Mesenchymal stem cell (in vitro differentiated cells and primary cell): ENCODE measurements around the gene FOXA3.
A peak's percentile ranks its signal among the peaks of the same experiment; 100 is the strongest.

Experiments used
- DNase-seq: peaks from one replicate; pipeline ENCODE4 v3.0.0-alpha.2; 2013
- H2AFZ ChIP-seq: one replicate; pipeline ENCODE4 v1.6.1; 2013; ENCODE audit warnings: low read depth, mild to moderate bottlenecking, control low read depth, inconsistent platforms, low read length, moderate library complexity
- H2AK5ac ChIP-seq: 2 replicates; pipeline ENCODE4 v1.6.1; 2013; ENCODE audit warnings: low read length, moderate library complexity, mild to moderate bottlenecking, inconsistent platforms; ENCODE audit not compliant: severe bottlenecking
- H2BK120ac ChIP-seq: one replicate; pipeline ENCODE4 v1.6.1; 2013; ENCODE audit warnings: low read depth, mild to moderate bottlenecking, inconsistent platforms, low read length, moderate library complexity
- H2BK12ac ChIP-seq, 2 experiments: one replicate each; pipeline ENCODE4 v1.6.1; 2013; ENCODE audit warnings: inconsistent platforms in 2 of 2, low read length in 2 of 2, mild to moderate bottlenecking in 2 of 2, moderate library complexity in 2 of 2, control low read depth in 1 of 2
- H2BK15ac ChIP-seq: one replicate; pipeline ENCODE4 v1.6.1; 2013; ENCODE audit warnings: mild to moderate bottlenecking, low read depth, inconsistent platforms; ENCODE audit not compliant: poor library complexity, severe bottlenecking
- H2BK5ac ChIP-seq: 2 replicates; pipeline ENCODE4 v1.6.1; 2013; ENCODE audit warnings: low read depth, mild to moderate bottlenecking, low read length, control low read depth, inconsistent platforms; ENCODE audit not compliant: poor library complexity, severe bottlenecking
- H3K14ac ChIP-seq, 2 experiments: one replicate each; pipeline ENCODE4 v1.6.1; 2013; ENCODE audit warnings: inconsistent platforms in 2 of 2, low read length in 2 of 2, control low read depth in 1 of 2, mild to moderate bottlenecking in 1 of 2, moderate library complexity in 1 of 2
- H3K18ac ChIP-seq, 2 experiments: one replicate each; pipeline ENCODE4 v1.6.1; 2013; ENCODE audit warnings: inconsistent platforms in 2 of 2, low read length in 2 of 2, control low read depth in 1 of 2, low read depth in 1 of 2, mild to moderate bottlenecking in 1 of 2
- H3K23ac ChIP-seq, 2 experiments: one replicate each; pipeline ENCODE4 v1.6.1; 2013; ENCODE audit warnings: inconsistent platforms in 2 of 2, low read length in 2 of 2, mild to moderate bottlenecking in 2 of 2, moderate library complexity in 2 of 2, control low read depth in 1 of 2
- H3K27ac ChIP-seq: 2 replicates; pipeline ENCODE4 v1.5.1; 2013; ENCODE audit warnings: mild to moderate bottlenecking, moderate library complexity, low read length, control low read depth, inconsistent platforms; ENCODE audit not compliant: poor library complexity, severe bottlenecking
- H3K27me3 ChIP-seq, 2 experiments: 2 replicates each; pipeline versions ENCODE4 v1.6.1 to v1.7.0; 2013; ENCODE audit warnings: low read length in 2 of 2, mild to moderate bottlenecking in 2 of 2, moderate library complexity in 2 of 2, control low read depth in 1 of 2, inconsistent platforms in 1 of 2; ENCODE audit not compliant: control insufficient read depth in 1 of 2, insufficient read depth in 1 of 2
- H3K36me3 ChIP-seq, 2 experiments: 2 replicates each; pipeline versions ENCODE4 v1.6.1 to v1.7.0; 2013; ENCODE audit warnings: low read length in 2 of 2, control low read depth in 1 of 2, inconsistent platforms in 1 of 2, low read depth in 1 of 2, mild to moderate bottlenecking in 1 of 2; ENCODE audit not compliant: insufficient read depth in 2 of 2, control insufficient read depth in 1 of 2
- H3K4ac ChIP-seq, 2 experiments: one replicate each; pipeline ENCODE4 v1.6.1; 2013; ENCODE audit warnings: inconsistent platforms in 2 of 2, low read length in 2 of 2, mild to moderate bottlenecking in 2 of 2, moderate library complexity in 2 of 2, control low read depth in 1 of 2, low read depth in 1 of 2
- H3K4me1 ChIP-seq: 2 replicates; pipeline ENCODE4 v1.6.1; 2013; ENCODE audit warnings: low read depth, low read length, control low read depth; ENCODE audit not compliant: control insufficient read depth, insufficient read depth
- H3K4me2 ChIP-seq: 2 replicates; pipeline ENCODE4 v1.6.1; 2013; ENCODE audit warnings: low read length, mild to moderate bottlenecking, inconsistent platforms; ENCODE audit not compliant: poor library complexity, severe bottlenecking
- H3K4me3 ChIP-seq, 2 experiments: 2 replicates each; pipeline versions ENCODE4 v1.5.1 to v1.7.0; 2013; ENCODE audit warnings: low read length in 2 of 2, mild to moderate bottlenecking in 2 of 2, control low read depth in 1 of 2, low read depth in 1 of 2; ENCODE audit not compliant: insufficient read depth in 1 of 2
- H3K79me1 ChIP-seq: replicated peaks from 2 replicates; pipeline ENCODE4 v1.6.1; 2013; ENCODE audit warnings: mild to moderate bottlenecking, control low read depth, low read length, inconsistent platforms; ENCODE audit not compliant: poor library complexity, severe bottlenecking
- H3K9ac ChIP-seq: 2 replicates; pipeline ENCODE4 v1.7.0; 2013; ENCODE audit warnings: mild to moderate bottlenecking, low read length, moderate library complexity
- H3K9me3 ChIP-seq: 2 replicates; pipeline ENCODE4 v1.7.0; 2013; ENCODE audit warnings: mild to moderate bottlenecking, low read length; ENCODE audit not compliant: control insufficient read depth
- H4K8ac ChIP-seq: one replicate; pipeline ENCODE4 v1.6.1; 2013; ENCODE audit warnings: inconsistent platforms, mild to moderate bottlenecking, low read length, moderate library complexity
- H4K91ac ChIP-seq: one replicate; pipeline ENCODE4 v1.6.1; 2013; ENCODE audit warnings: mild to moderate bottlenecking, low read length, inconsistent platforms
- WGBS: methylation state at CpG from one replicate; pipeline ENCODE4 v1.1.7; 2013; ENCODE audit warnings: mixed read lengths; 5-methylcytosine and 5-hydroxymethylcytosine counted together

FOXA3 gene

DNA sequence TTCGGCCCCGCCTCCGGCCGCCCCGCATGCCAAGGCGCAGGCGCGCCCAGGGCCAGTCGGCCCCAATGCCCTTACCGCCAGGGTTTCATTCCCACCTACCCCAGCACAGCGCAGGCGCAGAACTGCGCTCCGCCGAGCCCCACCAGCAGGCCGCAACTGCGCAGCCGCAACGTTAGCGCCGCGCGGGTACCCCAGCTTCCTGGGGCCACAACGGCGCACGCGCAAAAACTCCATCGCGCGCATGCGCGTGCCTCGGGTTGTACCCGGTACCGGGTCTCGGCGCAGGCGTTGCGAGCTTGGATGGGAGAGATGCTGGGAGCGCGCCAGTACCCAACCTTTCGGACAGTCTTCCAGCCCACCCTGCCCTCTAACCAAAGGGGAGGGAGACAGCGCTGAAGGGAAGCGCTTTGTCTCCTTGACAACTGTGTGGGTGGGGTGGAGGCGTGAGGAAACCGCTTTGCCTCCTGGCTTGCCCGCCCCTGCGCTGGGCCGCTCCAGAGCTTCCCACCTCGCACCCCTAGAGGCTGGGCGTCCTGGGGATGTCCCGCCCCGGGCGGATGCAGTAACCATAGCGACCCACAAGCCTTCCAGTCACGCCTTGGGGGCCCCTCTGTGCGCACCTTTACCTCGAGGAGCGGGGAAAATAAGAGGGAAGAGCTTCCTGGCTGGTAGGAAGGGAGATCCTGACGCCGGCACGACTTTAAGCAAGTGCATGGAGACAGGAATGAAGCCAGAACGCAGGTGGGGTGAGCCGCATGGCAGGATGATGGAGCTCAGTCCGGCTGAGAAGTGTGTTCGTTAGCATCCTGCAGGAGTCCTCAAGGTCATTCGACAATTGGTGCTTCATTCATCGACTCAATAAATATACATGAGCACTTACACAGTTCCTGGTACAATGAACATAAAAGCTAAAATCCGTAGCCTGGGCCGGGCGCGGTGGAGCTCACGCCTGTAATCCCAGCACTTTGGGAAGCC lies 38.8 kb downstream of the FOXA3 start:
- Histone ChIP-seq H3K27ac (peak overlapping the region; percentile 77), H3K9ac (peak overlapping the region; percentile 77), H3K27me3 (no peaks in the 10 kb centered on the region), H2BK12ac (no peak overlapping the region), H3K9me3 (no peaks in the 10 kb centered on the region), H3K14ac (no peak overlapping the region), H3K4me2 (peak overlapping the region; percentile 89), H3K36me3 (peaks cover 15 to 26% of the 10 kb centered on the region in 2 experiments), H3K4me3 (peak overlapping the region; percentile 74 to 93), H3K79me1 (peaks cover 18% of the 10 kb centered on the region), H2BK15ac (peak overlapping the region; percentile 49), H2BK120ac (no peak overlapping the region), H4K8ac (peak overlapping the region; percentile 81), H2BK5ac (no peak overlapping the region), H3K18ac (peak overlapping the region; percentile 64 to 94), H2AK5ac (no peak overlapping the region), H2AFZ (peak overlapping the region; percentile 86), H3K4ac (peak overlapping the region in 1 of 2 experiments; percentile 67), H3K4me1 (peaks cover 14% of the 10 kb centered on the region), H3K23ac (no peak overlapping the region), H4K91ac (peak overlapping the region; percentile 34)
- DNase-seq: peak; percentile 96
- 6% methylated on average over 63 of the region's 73 CpGs for WGBS

DNA sequence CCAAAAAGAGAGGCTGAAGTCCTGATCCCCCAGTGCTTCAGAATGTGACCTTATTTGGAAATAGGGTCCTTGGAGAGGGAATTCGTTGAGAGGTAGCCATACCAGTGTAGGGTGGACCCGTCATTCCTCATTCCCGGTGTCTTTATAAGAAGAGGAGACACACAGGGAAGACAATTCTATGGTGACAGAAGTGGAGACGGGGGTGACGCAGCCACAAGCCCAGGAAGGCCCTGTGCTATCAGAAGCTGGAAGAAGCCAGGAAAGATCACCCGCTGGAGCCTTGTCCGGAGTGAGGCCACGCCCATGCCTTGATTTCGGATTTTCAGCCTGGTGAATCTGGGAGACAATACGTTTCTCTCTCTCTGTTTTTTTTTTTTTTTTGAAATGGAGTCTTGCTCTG lies 40.9 kb downstream of the FOXA3 start:
- Histone ChIP-seq H2BK15ac (no peak overlapping the region), H2AK5ac (no peak overlapping the region), H3K27ac (no peak overlapping the region), H3K4me1 (peaks cover 14% of the 10 kb centered on the region), H3K23ac (no peak overlapping the region), H3K18ac (no peak overlapping the region), H2AFZ (no peak overlapping the region), H3K4ac (no peak overlapping the region), H2BK12ac (no peak overlapping the region), H3K4me2 (no peak overlapping the region), H3K14ac (no peak overlapping the region), H3K9me3 (no peaks in the 10 kb centered on the region), H3K4me3 (no peak overlapping the region), H4K8ac (no peak overlapping the region), H2BK5ac (no peak overlapping the region), H3K27me3 (peaks cover 0 to under 1% of the 10 kb centered on the region in 2 experiments), H4K91ac (no peak overlapping the region), H3K9ac (no peak overlapping the region), H3K36me3 (peaks cover 2 to 8% of the 10 kb centered on the region in 2 experiments), H2BK120ac (no peak overlapping the region), H3K79me1 (peaks cover 15% of the 10 kb centered on the region)
- no peak for DNase-seq
- WGBS: 86% methylated on average over 10 of the region's 10 CpGs

DNA sequence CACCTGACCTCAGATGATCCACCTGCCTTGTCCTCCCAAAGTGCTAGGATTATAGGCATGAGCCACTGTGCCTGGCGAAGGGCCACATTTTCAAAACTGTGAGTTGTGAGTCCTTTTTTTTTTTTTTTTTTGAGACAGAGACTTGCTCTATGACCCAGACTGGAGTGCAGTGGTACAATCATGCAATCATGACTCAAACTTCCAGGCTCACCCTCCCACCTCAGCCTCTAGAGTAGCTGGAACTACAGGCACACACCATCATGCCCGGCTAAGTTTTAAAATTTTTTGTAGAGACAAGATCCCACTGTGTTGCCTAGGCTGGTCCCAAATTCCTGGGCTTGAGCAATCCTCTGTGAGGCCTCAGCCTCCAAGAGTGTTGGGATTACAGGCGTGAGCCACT lies 42.1 kb downstream of the FOXA3 start:
- DNase-seq: peak; percentile 14
- Histone ChIP-seq H4K91ac (no peak overlapping the region), H3K4me1 (peaks cover 10% of the 10 kb centered on the region), H3K27ac (no peak overlapping the region), H3K18ac (no peak overlapping the region), H3K23ac (no peak overlapping the region), H2AFZ (no peak overlapping the region), H3K4ac (no peak overlapping the region), H4K8ac (no peak overlapping the region), H2AK5ac (no peak overlapping the region), H2BK120ac (no peak overlapping the region), H3K9me3 (no peaks in the 10 kb centered on the region), H2BK15ac (no peak overlapping the region), H3K4me3 (no peak overlapping the region), H3K4me2 (no peak overlapping the region), H3K79me1 (peaks cover 7% of the 10 kb centered on the region), H3K27me3 (peaks cover 0 to 12% of the 10 kb centered on the region in 2 experiments), H3K9ac (peak overlapping the region; percentile 19), H2BK12ac (no peak overlapping the region), H3K14ac (no peak overlapping the region), H2BK5ac (no peak overlapping the region), H3K36me3 (no peaks in the 10 kb centered on the region)
- WGBS: 86% methylated on average over 3 of the region's 3 CpGs

DNA sequence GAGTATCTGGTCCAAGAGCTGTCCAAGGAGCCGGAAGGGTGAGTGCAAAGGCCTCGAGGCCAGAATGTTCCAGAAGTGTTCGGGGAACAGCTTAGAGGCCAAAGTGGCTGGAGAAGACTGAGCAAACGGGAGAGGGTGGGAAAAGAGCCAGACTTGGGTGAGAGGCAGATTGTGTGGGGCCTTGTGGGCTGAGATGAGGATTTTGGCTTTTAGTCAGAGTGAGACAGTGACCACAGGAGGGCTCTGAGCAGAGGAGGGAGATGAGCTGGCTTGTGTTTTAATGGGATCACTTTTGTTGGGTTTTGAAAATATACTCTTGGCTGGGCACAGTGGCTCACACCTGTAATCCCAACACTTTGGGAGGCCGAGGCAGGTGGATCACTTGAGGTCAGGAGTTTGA lies 44.8 kb downstream of the FOXA3 start:
- no peak overlapping the region for H2BK5ac ChIP-seq
- H3K4ac ChIP-seq: no peak overlapping the region
- H3K4me3 ChIP-seq: no peak overlapping the region
- H2BK120ac ChIP-seq: no peak overlapping the region
- no peak overlapping the region for H3K18ac ChIP-seq
- no peak overlapping the region for H2AFZ ChIP-seq
- H3K9me3 ChIP-seq: no peaks in the 10 kb centered on the region
- DNase-seq: no peak
- no peak overlapping the region for H3K9ac ChIP-seq
- H3K79me1 ChIP-seq: no peaks in the 10 kb centered on the region
- no peak overlapping the region for H2AK5ac ChIP-seq
- H3K36me3 ChIP-seq: no peaks in the 10 kb centered on the region
- no peaks in the 10 kb centered on the region for H3K4me1 ChIP-seq
- no peak overlapping the region for H3K4me2 ChIP-seq
- WGBS: 73% methylated on average over 5 of the region's 5 CpGs
- H2BK12ac ChIP-seq: no peak overlapping the region
- no peak overlapping the region for H3K14ac ChIP-seq
- H3K27me3 ChIP-seq: peaks cover 0 to 29% of the 10 kb centered on the region in 2 experiments
- H3K23ac ChIP-seq: no peak overlapping the region
- H4K91ac ChIP-seq: no peak overlapping the region
- H3K27ac ChIP-seq: no peak overlapping the region
- no peak overlapping the region for H2BK15ac ChIP-seq
- no peak overlapping the region for H4K8ac ChIP-seq
